ENCODE measurements around the gene TMEM254.

GRCh38 chr10:80118669-80119068, 40.2 kb downstream of the TMEM254 start:
- no peak for TF ChIP-seq POLR2A (IDR thresholded peaks at IDR 0.05; ENCODE audit: low read depth, low read length)
- TF ChIP-seq POLR2AphosphoS5 (IDR thresholded peaks at IDR 0.05; ENCODE audit: low read depth, low read length): no peak
- TF ChIP-seq TAF1 (IDR thresholded peaks at IDR 0.05; ENCODE audit: borderline replicate concordance, low read depth, low read length): no peak
